Ovary (tissue), 3 donors: ENCODE results near the gene BRSK2.

ENCODE experiments used
- CTCF ChIP-seq, 3 donors: fragments of 450-650 bp in 2 of 3; fragments of 200-600 bp in 1 of 3; IDR thresholded peaks; one replicate each; pipeline versions ENCODE4 v1.5.1 to v1.8.0; 2016 to 2022; ENCODE audit warnings: antibody characterized with exemption in 3 of 3, mild to moderate bottlenecking in 1 of 3
- EP300 ChIP-seq: sonication (generic); formaldehyde crosslinking; IDR thresholded peaks from one replicate; pipeline ENCODE4 v1.6.1; 2017; ENCODE audit warnings: antibody characterized with exemption
- POLR2A ChIP-seq: fragments of 450-650 bp; IDR thresholded peaks from one replicate; pipeline ENCODE4 v1.6.1; 2017; ENCODE audit warnings: antibody characterized with exemption, mild to moderate bottlenecking, moderate library complexity
- donor health status: DM: no; HTN: no; CAD: no.

- TF ChIP-seq CTCF (IDR thresholded peaks at IDR 0.05) (no peak), POLR2A (no peak), EP300 (no peak)
Measured at GRCh38 chr11:1505480-1505879, 115.7 kb downstream of the BRSK2 start.
